ENCODE results near the gene PALM. TPM values are rescaled to one million over a fixed set of nuclear protein-coding genes. Genes with fewer than 3 reads are reported as not detected.
"Not testable (repeated sequence)": the region's sequence is repeated elsewhere in the genome, so short reads cannot be mapped to it uniquely, and the experiment has no call there.

PALM gene
- polyA plus RNA-seq (ENCODE audit: insufficient read length in 10 of 10): 10 to 100 TPM; 18.5 to 53.6 (median 33.9) TPM
- long read RNA-seq, donor 1, partial matches to known transcripts: 5 of 8 reads
- long read RNA-seq, donor 1, other reads (novel, unspliced or antisense): 0 of 8 reads
- long read RNA-seq, donor 2, partial matches to known transcripts: 0 of 1 reads
- long read RNA-seq, donor 2, other reads (novel, unspliced or antisense): 0 of 1 reads
- long read RNA-seq, donor 3: 0 reads
- long read RNA-seq, donor 4, partial matches to known transcripts: 0 of 2 reads
- long read RNA-seq, donor 4, other reads (novel, unspliced or antisense): 0 of 2 reads
- long read RNA-seq, donor 5, transcript PALM-202 (9 exons, 2,725 nt): major isoform, 5 of 9 reads
- long read RNA-seq, donor 5, partial matches to known transcripts: 0 of 9 reads
- long read RNA-seq, donor 5, other reads (novel, unspliced or antisense): 0 of 9 reads
- long read RNA-seq, donor 6, transcript PALM-202 (9 exons, 2,725 nt): major isoform, 5 of 8 reads
- long read RNA-seq, donor 6, partial matches to known transcripts: 0 of 8 reads
- long read RNA-seq, donor 6, other reads (novel, unspliced or antisense): 0 of 8 reads
- long read RNA-seq, donor 7, transcript PALM-202 (9 exons, 2,725 nt): major isoform, 5 of 7 reads
- long read RNA-seq, donor 7, partial matches to known transcripts: 0 of 7 reads
- long read RNA-seq, donor 7, other reads (novel, unspliced or antisense): 0 of 7 reads
- long read RNA-seq, donor 8, partial matches to known transcripts: 16 of 19 reads
- long read RNA-seq, donor 8, other reads (novel, unspliced or antisense): 0 of 19 reads
- long read RNA-seq, donor 9, partial matches to known transcripts: 0 of 2 reads
- long read RNA-seq, donor 9, other reads (novel, unspliced or antisense): 0 of 2 reads

GRCh38 chr19:708154-709143 lies at the start of gene PALM:
PALM (plus strand) TSS chr19:708935; CDS start chr19:709147, 212 bp downstream.
- DNase-seq: peak in 1 of 3 donors; percentile 69

DNA sequence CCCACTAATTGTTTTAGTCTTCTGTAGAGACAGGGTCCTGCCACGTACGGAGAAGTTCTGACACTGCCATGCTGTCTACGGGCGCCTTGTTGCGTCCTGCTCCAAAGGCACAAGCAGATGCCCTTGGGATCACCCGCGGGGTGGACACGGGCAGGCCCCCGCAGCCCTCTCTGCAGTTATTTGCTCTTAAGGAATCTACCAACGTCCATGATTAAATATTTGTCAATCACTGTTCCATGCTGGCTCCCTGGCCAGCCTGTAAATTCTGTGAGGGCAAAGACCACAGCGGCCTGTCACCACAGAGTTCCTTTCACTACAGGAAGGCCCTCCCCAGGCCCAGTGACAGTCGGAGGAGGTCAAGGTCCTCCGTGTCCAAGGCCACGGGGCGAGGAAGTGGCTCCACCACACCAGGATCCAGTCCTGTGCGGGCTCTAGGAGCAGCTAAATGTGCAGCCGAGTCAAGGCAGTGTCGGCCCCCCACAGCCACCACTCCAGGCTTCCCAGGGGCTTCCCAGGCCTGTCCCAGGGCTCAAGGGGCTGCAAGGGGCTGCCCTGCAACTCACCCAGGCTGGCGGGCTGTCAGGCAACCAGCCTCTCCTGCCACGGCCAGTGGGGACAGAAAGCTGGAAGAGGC lies 47.8 kb upstream of the PALM start:
- DNase-seq: no peak

- DNase-seq: no peak
These were observed 47.1 kb upstream of the PALM start for GRCh38 chr19:661427-662196.

- peak in 1 of 3 donors; percentile 62 for DNase-seq
These were observed 46.4 kb upstream of the PALM start for GRCh38 chr19:662207-662961.

- DNase-seq: peak; percentile 91 to 94 (median 92)
These were observed 45.6 kb upstream of the PALM start, which contains the start of gene RNF126 for GRCh38 chr19:662962-663681. RNF126 (minus strand) TSS chr19:663214; CDS start chr19:663121, 93 bp downstream.

DNA sequence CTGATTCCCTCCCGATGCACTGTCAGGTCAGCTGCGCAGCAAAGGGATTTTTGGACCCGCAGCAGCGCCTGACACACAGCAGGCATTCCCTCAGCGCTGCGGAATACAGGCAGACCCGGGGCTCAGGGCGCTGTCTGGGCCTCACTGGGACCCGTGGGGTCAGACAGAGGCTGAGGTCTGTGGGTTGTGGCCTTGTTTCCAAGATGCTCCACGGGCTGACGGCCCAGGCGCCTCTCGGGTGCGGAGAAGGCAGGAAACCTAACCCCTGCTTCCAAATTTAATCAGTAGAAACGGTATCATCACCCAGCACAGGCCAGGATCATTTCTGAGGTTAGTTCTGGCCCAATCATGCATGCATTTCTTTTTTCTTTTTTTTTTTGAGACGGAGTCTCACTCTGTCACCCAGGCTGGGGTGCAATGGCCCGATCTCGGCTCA lies 45.0 kb upstream of the PALM start:
- no peak for DNase-seq

- DNase-seq: peak; percentile 69 to 92 (median 84)
These were observed 43.8 kb upstream of the PALM start for GRCh38 chr19:664913-665443.

GRCh38 chr19:666985-667573 lies 41.7 kb upstream of the PALM start:
- not testable (repeated sequence) for DNase-seq

DNA sequence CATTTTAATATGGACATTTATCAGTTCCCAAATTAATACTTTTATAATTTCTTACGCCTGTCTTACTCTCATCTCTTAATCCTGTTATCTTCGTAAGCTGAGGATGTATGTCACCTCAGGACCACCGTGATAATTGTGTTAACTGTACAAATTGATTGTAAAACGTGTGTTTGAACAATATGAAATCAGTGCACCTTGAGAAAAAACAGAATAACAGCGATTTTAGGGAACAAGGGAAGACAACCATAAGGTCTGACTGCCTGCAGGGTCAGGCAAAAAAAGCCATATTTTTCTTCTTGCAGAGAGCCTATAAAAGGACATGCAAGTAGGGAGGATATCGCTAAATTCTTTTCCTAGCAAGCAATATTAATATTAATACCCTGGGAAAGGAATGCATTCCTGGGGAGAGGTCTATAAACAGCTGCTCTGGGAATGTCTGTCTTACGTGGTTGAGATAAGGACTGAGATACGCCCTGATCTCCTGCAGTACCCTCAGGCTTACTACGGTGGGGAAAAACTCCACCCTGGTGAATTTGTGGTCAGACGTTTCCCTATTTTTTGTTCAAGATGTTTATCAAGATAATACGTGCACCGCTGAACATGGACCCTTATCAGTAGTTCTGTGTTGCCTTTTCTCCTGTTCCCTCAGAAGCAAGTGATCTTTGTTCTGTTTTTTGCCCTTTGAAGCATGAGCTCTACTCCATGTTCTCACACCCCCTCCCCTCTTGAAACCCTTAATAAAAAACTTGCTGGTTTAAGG lies 39.9 kb upstream of the PALM start:
- DNase-seq: not testable (repeated sequence)

DNA sequence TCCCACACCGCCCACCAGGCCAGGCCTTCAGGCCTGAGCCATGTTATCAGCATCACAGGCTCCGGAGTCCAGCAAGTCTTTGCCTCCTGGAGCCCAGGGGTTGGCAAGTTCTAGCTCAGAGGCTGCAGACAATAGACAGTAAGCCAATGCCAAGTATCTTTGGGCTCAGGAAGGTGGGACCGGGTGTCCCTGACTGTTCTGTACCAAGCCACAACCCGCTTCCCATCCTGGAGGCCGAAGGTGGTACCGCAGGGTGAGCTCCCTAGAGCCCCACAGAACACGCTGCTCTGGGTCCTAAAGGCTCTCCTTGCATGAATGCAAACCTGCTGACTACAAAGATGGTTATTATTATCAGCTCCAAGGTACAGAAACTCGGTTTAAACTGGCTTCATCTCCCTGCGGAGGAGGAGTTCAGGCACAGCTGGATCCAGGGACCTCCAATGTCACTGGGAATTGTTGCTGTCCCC lies 38.1 kb upstream of the PALM start:
- no peak for DNase-seq

DNA sequence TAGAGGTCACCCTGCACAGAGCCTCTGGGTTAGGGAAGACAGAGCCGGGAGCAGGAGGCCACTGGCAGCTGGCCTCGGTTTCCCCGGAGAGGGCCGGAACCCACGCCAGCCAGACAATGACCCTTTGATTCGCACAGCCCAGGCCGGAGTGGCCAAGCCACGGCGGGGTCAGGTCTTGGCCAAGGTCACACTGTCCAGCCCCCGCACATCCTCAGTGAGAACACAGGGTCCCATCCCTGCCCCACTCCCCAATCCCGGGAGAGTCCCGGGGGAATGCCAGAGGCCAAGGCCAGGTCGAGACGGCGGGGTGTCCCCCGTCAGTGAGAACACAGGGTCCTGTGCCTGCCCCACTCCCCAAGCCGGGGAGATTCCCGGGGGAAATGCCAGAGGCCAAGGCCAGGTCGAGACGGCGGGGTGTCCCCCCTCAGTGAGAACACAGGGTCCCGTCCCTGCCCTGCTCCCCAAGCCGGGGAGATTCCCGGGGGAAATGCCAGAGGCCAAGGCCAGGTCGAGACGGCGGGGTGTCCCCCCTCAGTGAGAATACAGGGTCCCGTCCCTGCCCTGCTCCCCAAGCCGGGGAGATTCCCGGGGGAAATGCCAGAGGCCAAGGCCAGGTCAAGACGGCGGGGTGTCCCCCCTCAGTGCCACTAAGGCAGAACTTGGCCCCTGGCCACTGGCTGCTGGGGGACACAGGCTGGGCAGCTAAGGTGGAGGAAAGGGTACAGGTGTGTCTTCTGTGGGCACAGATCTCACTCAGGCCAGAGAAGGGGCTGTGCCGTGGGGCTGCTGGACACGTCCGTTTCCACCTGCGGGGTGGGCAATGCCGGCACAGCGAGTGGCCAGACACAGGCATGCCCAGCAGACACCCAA lies 34.2 kb upstream of the PALM start:
- DNase-seq: no peak

- no peak for DNase-seq
These were observed 32.8 kb upstream of the PALM start for GRCh38 chr19:676007-676338.

DNA sequence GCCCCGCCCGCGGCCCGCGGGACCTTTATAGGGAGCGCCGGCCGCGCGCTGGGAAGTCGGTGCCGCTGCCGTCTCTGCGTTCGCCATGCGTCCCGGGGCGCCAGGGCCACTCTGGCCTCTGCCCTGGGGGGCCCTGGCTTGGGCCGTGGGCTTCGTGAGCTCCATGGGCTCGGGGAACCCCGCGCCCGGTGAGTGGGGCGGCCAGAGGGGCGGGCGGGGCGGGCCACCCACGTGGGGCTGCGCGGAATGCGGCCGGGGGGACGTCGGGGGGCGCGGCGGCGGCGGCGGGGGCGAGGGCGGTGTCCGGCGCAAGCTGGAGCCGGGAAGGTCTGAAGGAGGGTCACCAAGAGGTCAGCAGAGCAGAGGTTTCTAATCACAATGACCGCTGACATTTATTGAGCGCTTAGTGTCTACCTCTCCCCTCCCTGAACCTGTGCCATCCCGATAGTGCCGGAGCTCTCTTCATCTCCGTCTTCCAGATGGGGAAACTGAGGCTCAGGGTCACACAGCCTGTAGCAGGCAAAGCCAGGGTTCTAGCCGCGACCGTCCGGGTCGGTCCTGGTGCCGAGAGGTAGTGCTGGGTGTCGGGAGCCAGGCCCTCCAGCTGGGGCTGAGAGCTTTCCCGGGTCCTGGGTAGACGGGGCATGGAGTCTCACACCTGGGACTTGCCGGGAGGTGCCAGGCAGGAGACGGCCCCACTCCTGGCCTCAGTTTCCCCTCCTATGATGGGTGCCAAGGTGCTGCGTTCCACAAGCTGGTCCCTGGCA lies 32.2 kb upstream of the PALM start, which contains the start of gene FSTL3:
FSTL3 (plus strand) TSS at position 54 of the 767 bp plus-strand sequence; CDS start at position 86, 32 bp downstream.
- peak in 1 of 3 donors; percentile 72 for DNase-seq

DNA sequence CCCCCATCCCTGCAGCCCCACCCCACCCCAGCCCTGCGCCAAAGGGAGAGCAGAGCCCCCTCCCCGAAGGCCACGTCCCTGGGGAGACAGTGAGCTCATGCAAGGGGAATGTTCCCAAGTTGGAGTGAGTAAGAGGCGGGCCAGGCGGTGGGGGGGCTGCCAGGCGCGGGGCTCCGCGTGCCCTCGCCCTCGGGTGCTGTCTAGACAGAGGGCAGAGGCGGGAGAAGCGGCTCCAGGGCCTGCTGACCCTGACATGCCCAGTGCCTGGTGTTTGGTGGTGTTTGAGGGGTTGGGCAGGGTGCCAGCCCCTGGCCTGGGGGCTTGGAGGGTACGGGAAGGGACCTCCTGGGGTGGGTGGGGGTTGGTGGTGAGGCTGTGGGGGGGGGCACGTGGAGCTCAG lies 31.5 kb upstream of the PALM start:
- peak in 2 of 3 donors; percentile 66 to 76 for DNase-seq
